ENCODE results near the gene GALNT2. TPM values are rescaled to one million over a fixed set of nuclear protein-coding genes. Genes with fewer than 3 reads are reported as not detected.

Gene GALNT2
- total RNA-seq, 2 donors from 2014 or later = 29.9 to 39.5 TPM

GRCh38 chr1:230261928-230262650 lies 195.1 kb downstream of the GALNT2 start:
- H3K36me3 ChIP-seq = peaks cover 39% of the 10 kb centered on the region
- no peaks in the 10 kb centered on the region for H3K27me3 ChIP-seq
- no peak overlapping the region for H3K27ac ChIP-seq
- DNase-seq (ENCODE audit: low spot score) = no peak
- no peaks in the 10 kb centered on the region for H3K4me1 ChIP-seq
- no peak overlapping the region for H3K4me3 ChIP-seq
- TF ChIP-seq CTCF (IDR thresholded peaks at IDR 0.05) = no peak
- H3K9me3 ChIP-seq = no peaks in the 10 kb centered on the region

GRCh38 chr1:230262867-230263567 lies 196.0 kb downstream of the GALNT2 start:
- Histone ChIP-seq H3K27ac (no peak overlapping the region), H3K4me3 (no peak overlapping the region), H3K27me3 (no peaks in the 10 kb centered on the region), H3K9me3 (no peaks in the 10 kb centered on the region), H3K4me1 (no peaks in the 10 kb centered on the region), H3K36me3 (peaks cover 39% of the 10 kb centered on the region)
- no peak for TF ChIP-seq CTCF (IDR thresholded peaks at IDR 0.05)
- no peak for DNase-seq (ENCODE audit: low spot score)

GRCh38 chr1:230263568-230264195 lies 196.6 kb downstream of the GALNT2 start:
- DNase-seq (ENCODE audit: low spot score) = no peak
- Histone ChIP-seq H3K4me1 (peaks cover 0 to 4% of the 10 kb centered on the region in 2 donors), H3K36me3 (peaks cover 39% of the 10 kb centered on the region)

GRCh38 chr1:230264342-230264741 lies 197.3 kb downstream of the GALNT2 start:
- Histone ChIP-seq H3K27ac (no peak overlapping the region), H3K27me3 (no peaks in the 10 kb centered on the region), H3K4me1 (peaks cover 0 to 6% of the 10 kb centered on the region in 2 donors), H3K4me3 (no peak overlapping the region), H3K36me3 (peaks cover 39% of the 10 kb centered on the region), H3K9me3 (no peaks in the 10 kb centered on the region)
- no peak for DNase-seq (ENCODE audit: low spot score)
- TF ChIP-seq CTCF (IDR thresholded peaks at IDR 0.05) = no peak

More at GRCh38 chr1:230263568-230264195, 196.6 kb downstream of the GALNT2 start:
- H3K27ac ChIP-seq = no peak overlapping the region
- H3K9me3 ChIP-seq = no peaks in the 10 kb centered on the region
- no peaks in the 10 kb centered on the region for H3K27me3 ChIP-seq
- H3K4me3 ChIP-seq = no peak overlapping the region
- no peak for TF ChIP-seq CTCF (IDR thresholded peaks at IDR 0.05)

- H3K36me3 ChIP-seq = peaks cover 39% of the 10 kb centered on the region
- DNase-seq (ENCODE audit: low spot score) = no peak
- no peak overlapping the region for H3K27ac ChIP-seq
Observed at GRCh38 chr1:230265200-230266115, 198.4 kb downstream of the GALNT2 start.

More at GRCh38 chr1:230265200-230266115, 198.4 kb downstream of the GALNT2 start:
- Histone ChIP-seq H3K4me3 (no peak overlapping the region), H3K4me1 (peaks cover 0 to 16% of the 10 kb centered on the region in 2 donors), H3K27me3 (no peaks in the 10 kb centered on the region), H3K9me3 (no peaks in the 10 kb centered on the region)
- no peak for TF ChIP-seq CTCF (IDR thresholded peaks at IDR 0.05)
